Measurements from ENCODE around the gene RNF208. TPM values are rescaled to one million over a fixed set of nuclear protein-coding genes. Genes with fewer than 3 reads are reported as not detected.
A peak's percentile ranks its signal among the peaks of the same experiment; 100 is the strongest.

Gene RNF208
- total and polyA plus RNA-seq, 10 of the 15 experiments (the other 5 are each of a cell fraction or from before 2014, with no cell fraction given): 0.06 to 10.7 (median 0.77) TPM

- no TSS peak for BruUV-seq (replicated peaks)
- no peaks in the 10 kb centered on the region for H3K27me3 ChIP-seq (replicated peaks in 1 of 2; ENCODE audit: control insufficient read depth in 2 of 2, insufficient read depth in 2 of 2, low read length in 1 of 2)
- DNase-seq (ENCODE audit: low read depth, low spot score) (no peak), ATAC-seq (no peak), FAIRE-seq (no peak)
- intact Hi-C loops (cut with micrococcal nuclease; ENCODE audit: unreplicated experiment): loop anchor here (2.0 kb wide), 2 partner anchors 23 to 77 kb away; partner anchors contain the start of gene RNF208
- no peaks in the 10 kb centered on the region for H4K20me1 ChIP-seq (ENCODE audit: control insufficient read depth, insufficient read depth)
- H2AFZ ChIP-seq (ENCODE audit: control insufficient read depth, low read depth, low read length): no peak overlapping the region
- ChIA-PET RAD21 (ENCODE audit: unreplicated experiment) (no interaction called here), POLR2A (interaction anchor here (2.0 to 2.5 kb wide), 2 partner anchors 11 to 49 kb away, joined by 6 to 9 read pairs; partner anchors contain the start of gene SSNA1), SMC1A (ENCODE audit: uncharacterized antibody, unreplicated experiment) (interaction anchor here (0.9 to 1.9 kb wide), 3 partner anchors 11 to 50 kb away, joined by 4 to 9 read pairs (median 5); partner anchors contain the start of genes ANAPC2 and SSNA1), CTCF (no interaction called here)
- H3K4me1 ChIP-seq (ENCODE audit: control insufficient read depth, insufficient read depth, low read length): peaks cover 30% of the 10 kb centered on the region
- H3K79me2 ChIP-seq (ENCODE audit: control insufficient read depth, insufficient read depth, low read length): peaks cover 16% of the 10 kb centered on the region
- H3K27ac ChIP-seq (ENCODE audit: control insufficient read depth, insufficient read depth): no peak overlapping the region
- no peak for TF ChIP-seq TCF3 (IDR thresholded peaks at IDR 0.05; ENCODE audit: borderline replicate concordance, insufficient read depth, low read depth, low read length)
- H3K9ac ChIP-seq (ENCODE audit: control insufficient read depth, insufficient read depth, low read length): no peak overlapping the region; the same call in 1 of the 2 replicates
- 79% methylated on average over 28 of the region's 51 CpGs for WGBS (ENCODE audit: insufficient coverage, insufficient replicate concordance, low lambda C conversion rate, missing lambda C conversion rate)
- H3K36me3 ChIP-seq (ENCODE audit: control insufficient read depth in 2 of 2, insufficient read depth in 2 of 2, low read length in 1 of 2): no peaks in the 10 kb centered on the region
- H3K4me3 ChIP-seq: peak overlapping the region; percentile 50; the same call in 1 of the 2 replicates
- no peaks in the 10 kb centered on the region for H3K9me3 ChIP-seq (replicated peaks; ENCODE audit: control insufficient read depth, insufficient read depth, low read length)
- in situ Hi-C loops (cut with MboI): no loop called here
- peak overlapping the region; percentile 54 for H3K4me2 ChIP-seq (ENCODE audit: control insufficient read depth, insufficient read depth)
These were observed 22.5 kb downstream of the RNF208 start for GRCh38 chr9:137199411-137200121.

GRCh38 chr9:137198902-137199283 is 23.1 kb downstream of the RNF208 start:
- Histone ChIP-seq H3K9ac (ENCODE audit: control insufficient read depth, insufficient read depth, low read length) (no peak overlapping the region), H3K4me3 (no peak overlapping the region), H3K4me2 (ENCODE audit: control insufficient read depth, insufficient read depth) (peak overlapping the region; percentile 54), H2AFZ (ENCODE audit: control insufficient read depth, low read depth, low read length) (no peak overlapping the region), H4K20me1 (ENCODE audit: control insufficient read depth, insufficient read depth) (no peaks in the 10 kb centered on the region), H3K4me1 (ENCODE audit: control insufficient read depth, insufficient read depth, low read length) (peaks cover 24% of the 10 kb centered on the region), H3K79me2 (ENCODE audit: control insufficient read depth, insufficient read depth, low read length) (peaks cover 10% of the 10 kb centered on the region), H3K27ac (ENCODE audit: control insufficient read depth, insufficient read depth) (no peak overlapping the region), H3K36me3 (ENCODE audit: control insufficient read depth in 2 of 2, insufficient read depth in 2 of 2, low read length in 1 of 2) (no peaks in the 10 kb centered on the region), H3K27me3 (replicated peaks in 1 of 2; ENCODE audit: control insufficient read depth in 2 of 2, insufficient read depth in 2 of 2, low read length in 1 of 2) (no peaks in the 10 kb centered on the region), H3K9me3 (replicated peaks; ENCODE audit: control insufficient read depth, insufficient read depth, low read length) (no peaks in the 10 kb centered on the region)
- 86% methylated on average over 11 of the region's 11 CpGs for WGBS (ENCODE audit: insufficient coverage, insufficient replicate concordance, low lambda C conversion rate, missing lambda C conversion rate)
- BruUV-seq (replicated peaks): no TSS peak
- POLR2A ChIA-PET: interaction anchor here (0.8 to 2.5 kb wide), 3 partner anchors 10 to 67 kb away, joined by 3 to 9 read pairs (median 6); partner anchors contain the start of gene SSNA1
- CTCF ChIA-PET: no interaction called here
- SMC1A ChIA-PET (ENCODE audit: uncharacterized antibody, unreplicated experiment): interaction anchor here (0.9 to 1.9 kb wide), 3 partner anchors 10 to 50 kb away, joined by 4 to 9 read pairs (median 5); partner anchors contain the start of genes ANAPC2 and SSNA1
- FAIRE-seq: no peak
- in situ Hi-C loops (cut with MboI) (no loop called here), intact Hi-C loops (cut with micrococcal nuclease; ENCODE audit: unreplicated experiment) (no loop called here)
- no peak for ATAC-seq
- DNase-seq (ENCODE audit: low read depth, low spot score): no peak
- TF ChIP-seq NBN (IDR thresholded peaks at IDR 0.05) (no peak), GABPA (IDR thresholded peaks at IDR 0.05; ENCODE audit: low read depth) (no peak), SMAD1 (IDR thresholded peaks at IDR 0.05; ENCODE audit: low read depth, partially characterized antibody) (no peak), JUNB (IDR thresholded peaks at IDR 0.05) (no peak), ZNF24 (IDR thresholded peaks at IDR 0.05) (no peak), CREM (IDR thresholded peaks at IDR 0.05; ENCODE audit: low read depth) (no peak), USF1 (IDR thresholded peaks at IDR 0.05; ENCODE audit: borderline replicate concordance, extremely low read length, insufficient read depth, low read depth, low read length) (no peak), POLR2AphosphoS2 (IDR thresholded peaks at IDR 0.05; ENCODE audit: low read depth, low read length) (no peak), IRF4 (IDR thresholded peaks at IDR 0.05; ENCODE audit: low read depth, low read length) (no peak), REST (IDR thresholded peaks at IDR 0.05; ENCODE audit: low read depth, low read length) (no peak), GATAD2B (conservative IDR thresholded peaks at IDR 0.05; ENCODE audit: low read depth) (no peak)
- RAD21 ChIA-PET (ENCODE audit: unreplicated experiment): no interaction called here
